ENCODE data around the gene C1orf50. TPM values are rescaled to one million over a fixed set of nuclear protein-coding genes. Genes with fewer than 3 reads are reported as not detected.

C1orf50 gene
- total and polyA plus RNA-seq, 2 donors (not counting 3 experiments of a cell fraction or from before 2014, with no cell fraction given) = 4.8 to 7.4 TPM

- intact Hi-C loops (cut with micrococcal nuclease) (no loop called here), dilution Hi-C loops (cut with MboI; ENCODE audit: extremely low pct_ligation_motif_present, low sequenced_read_pairs) (no loop called here)
- peaks cover 2 to 9% of the 10 kb centered on the region in 2 experiments for H3K36me3 ChIP-seq (ENCODE audit: control insufficient read depth in 2 of 2, extremely low read depth in 1 of 2, insufficient read depth in 2 of 2, low read length in 2 of 2)
- TF ChIP-seq JUN (IDR thresholded peaks at IDR 0.05; ENCODE audit: borderline replicate concordance, insufficient read depth, insufficient read length, low read depth) = no peak
- TF ChIP-seq GATA2 (IDR thresholded peaks at IDR 0.05; ENCODE audit: insufficient read depth, insufficient read length, low read depth, low read length) = no peak
- no peak for TF ChIP-seq FOS (IDR thresholded peaks at IDR 0.05; ENCODE audit: borderline replicate concordance, insufficient read depth, low read length)
- TF ChIP-seq CTCF (IDR thresholded peaks at IDR 0.05; ENCODE audit: extremely low read depth in 1 of 2, insufficient read depth in 1 of 2, low read depth in 1 of 2, low read length in 2 of 2) = no peak
- TF ChIP-seq MYC (IDR thresholded peaks at IDR 0.05; ENCODE audit: low read depth, low read length) = no peak
- no peak for TF ChIP-seq POLR2A (IDR thresholded peaks at IDR 0.05; ENCODE audit: low read depth, low read length)
- no peak for TF ChIP-seq MAX (IDR thresholded peaks at IDR 0.05; ENCODE audit: insufficient read depth, insufficient read length)
- TF ChIP-seq EZH2 (IDR thresholded peaks at IDR 0.05; ENCODE audit: borderline replicate concordance, low read depth, low read length, severe bottlenecking) = no peak
- no peak for TF ChIP-seq POLR2AphosphoS5 (IDR thresholded peaks at IDR 0.05; ENCODE audit: insufficient read depth, low read depth, low read length)
- H3K4me1 ChIP-seq (ENCODE audit: control insufficient read depth, extremely low read depth, insufficient read depth, low read length) = peaks cover 3% of the 10 kb centered on the region
- no peak overlapping the region for H3K4me3 ChIP-seq (replicated peaks in 1 of 3; ENCODE audit: insufficient read depth in 1 of 3, low read depth in 1 of 3, low read length in 3 of 3)
- H3K27me3 ChIP-seq (ENCODE audit: control insufficient read depth in 2 of 2, insufficient read depth in 2 of 2, low read length in 2 of 2) = no peaks in the 10 kb centered on the region
- no peaks in the 10 kb centered on the region for H3K9me1 ChIP-seq (replicated peaks; ENCODE audit: control insufficient read depth, extremely low read depth, insufficient read depth, low read length)
- DNase-seq (ENCODE audit: low read depth, low spot score) (no peak), FAIRE-seq (no peak)
- ChIA-PET POLR2A (no interaction called here), CTCF (interaction anchor here (0.5 to 5.3 kb wide), 8 partner anchors 13 to 1548 kb away, joined by 3 to 244 read pairs (median 6); partner anchors contain the start of genes C1orf50, P3H1 and ZNF691)
- no TSS peak for BruUV-seq (replicated peaks)
- no peak overlapping the region for H2AFZ ChIP-seq (ENCODE audit: low read depth, low read length)
- no peak overlapping the region for H3K27ac ChIP-seq (ENCODE audit: insufficient read depth, low read depth, low read length)
- H3K4me2 ChIP-seq (ENCODE audit: insufficient read depth, low read length) = no peak overlapping the region
- H3K9ac ChIP-seq (replicated peaks; ENCODE audit: extremely low read depth, insufficient read depth, low read length) = no peak overlapping the region
- H3K79me2 ChIP-seq (ENCODE audit: control insufficient read depth, insufficient read depth, low read length) = no peaks in the 10 kb centered on the region
- no peaks in the 10 kb centered on the region for H3K9me3 ChIP-seq (replicated peaks; ENCODE audit: control insufficient read depth, insufficient read depth, low read length)
- H4K20me1 ChIP-seq (replicated peaks; ENCODE audit: control insufficient read depth, extremely low read depth, insufficient read depth, low read length) = no peaks in the 10 kb centered on the region
Observed at GRCh38 chr1:42780176-42780575, 13.1 kb downstream of the C1orf50 start.

All from endothelial cell of umbilical vein (primary cell).